Stimulated activated CD8-positive, alpha-beta memory T cell treated with anti-CD3 and anti-CD28 coated beads, Interleukin-15, amount 100 ng/mL, for 1 hour (primary cell): ENCODE measurements around the gene ELL.

Experiments used
- DNase-seq: peaks from one replicate; pipeline ENCODE4 v3.0.0-alpha.2; 2020; ENCODE audit warnings: low read depth

The ELL gene

DNA sequence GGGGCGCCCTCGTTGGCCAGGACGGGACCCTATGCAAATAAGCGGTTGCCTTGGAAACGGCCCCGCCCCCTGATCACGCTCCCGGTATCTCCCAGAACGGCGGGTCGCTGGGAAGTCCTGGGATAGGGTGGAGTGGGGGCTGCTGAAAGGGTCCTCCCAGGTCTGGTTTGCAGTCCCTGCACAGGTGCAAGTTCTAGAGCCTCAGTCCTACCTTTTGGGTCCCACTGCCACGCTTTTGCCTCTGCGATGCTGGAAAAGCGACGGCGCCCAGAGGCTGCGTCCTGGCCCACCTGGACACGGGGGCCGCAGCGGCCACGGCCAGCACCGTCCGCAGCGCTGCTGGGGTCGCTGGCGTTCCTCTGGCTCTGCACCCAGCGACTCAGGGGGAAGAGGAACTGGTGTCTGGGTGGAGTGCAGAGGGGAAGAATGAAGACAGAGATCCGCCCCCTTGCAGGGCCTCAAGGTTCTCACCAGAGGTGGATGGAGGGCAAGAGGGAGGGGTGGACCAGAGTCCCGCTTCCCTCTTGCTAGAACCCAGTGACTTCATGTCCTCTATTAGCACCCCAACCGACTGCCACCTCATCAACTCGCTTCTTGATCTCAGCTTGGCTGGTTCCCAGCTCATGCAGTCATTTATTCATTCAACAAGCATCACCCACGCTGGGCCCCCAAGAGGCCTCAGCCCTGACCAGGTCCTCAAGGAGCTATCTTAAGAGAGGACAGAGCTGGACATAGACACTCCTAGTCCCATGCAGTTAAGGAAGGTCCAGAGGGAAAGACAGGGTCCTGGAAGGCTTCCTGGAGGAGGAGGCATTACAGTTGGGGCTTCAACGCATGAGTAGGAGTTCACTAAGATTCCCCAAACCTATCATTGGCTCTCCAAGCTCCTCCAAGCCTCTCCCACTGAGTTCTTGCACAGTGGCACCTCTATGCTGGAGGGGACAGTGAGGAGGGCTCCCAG is 124.3 kb downstream of the ELL start, which contains the start of gene LRRC25:
LRRC25 (minus strand) TSS at position 381 of the 961 bp plus-strand sequence. CDS start 659 bp downstream, outside the sequence.
- DNase-seq: no peak

DNA sequence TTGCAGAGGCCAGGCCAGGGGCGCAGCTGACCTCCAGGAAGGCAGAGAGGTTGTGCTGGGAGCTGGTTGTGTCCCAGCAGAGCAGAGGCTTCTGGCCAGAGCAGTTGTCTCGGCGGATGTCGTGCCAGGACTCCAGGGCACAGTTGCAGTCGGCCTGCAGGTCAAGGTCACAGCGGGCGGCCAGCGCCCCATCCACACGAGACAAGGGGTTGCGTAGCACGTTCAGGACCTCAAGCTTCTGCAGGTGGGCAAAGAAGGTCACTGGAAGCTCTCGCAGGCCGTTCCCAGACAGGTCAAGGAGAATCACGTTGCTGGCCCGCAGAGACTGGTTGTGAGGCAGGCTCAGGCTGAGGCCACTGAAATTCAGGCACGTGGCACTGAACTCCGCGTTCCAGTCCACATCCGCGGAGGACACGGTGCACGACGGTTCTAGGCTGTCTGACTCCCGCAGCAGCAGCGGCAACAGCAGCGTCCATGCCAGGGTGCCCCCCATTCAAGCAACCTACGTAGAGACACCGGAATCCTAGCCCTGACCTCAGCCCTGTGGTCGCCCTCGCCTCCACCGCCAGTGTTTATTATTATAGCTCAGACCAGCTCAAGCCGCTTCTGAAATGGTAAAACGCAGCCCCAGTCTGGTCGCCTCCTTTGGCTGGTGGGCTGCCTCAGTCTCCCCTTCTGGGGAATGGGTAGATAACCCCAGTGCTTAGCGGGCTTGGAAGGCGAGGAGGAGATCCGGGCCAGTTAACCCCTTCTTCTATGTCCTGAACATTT is 125.2 kb downstream of the ELL start:
- DNase-seq: no peak

DNA sequence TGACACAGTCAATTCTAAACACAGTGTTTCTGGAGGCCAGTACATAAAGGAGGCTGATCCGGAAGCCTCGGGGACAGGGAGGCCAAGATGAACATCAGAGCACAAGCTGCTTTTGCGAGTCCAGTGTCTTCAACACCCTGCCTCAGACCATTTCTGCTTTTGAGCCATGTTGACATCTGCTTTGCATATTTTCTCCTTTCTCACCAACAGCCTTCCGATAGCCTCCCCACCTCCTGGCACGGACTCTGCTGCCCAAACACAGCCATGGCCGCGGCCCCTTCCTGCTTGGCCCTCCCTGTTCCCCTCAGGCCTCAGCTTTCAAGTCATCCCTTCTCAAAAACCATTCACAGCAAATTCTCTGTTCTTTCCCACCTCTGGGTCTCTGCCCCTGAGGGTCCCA is 128.0 kb downstream of the ELL start:
- no peak for DNase-seq

DNA sequence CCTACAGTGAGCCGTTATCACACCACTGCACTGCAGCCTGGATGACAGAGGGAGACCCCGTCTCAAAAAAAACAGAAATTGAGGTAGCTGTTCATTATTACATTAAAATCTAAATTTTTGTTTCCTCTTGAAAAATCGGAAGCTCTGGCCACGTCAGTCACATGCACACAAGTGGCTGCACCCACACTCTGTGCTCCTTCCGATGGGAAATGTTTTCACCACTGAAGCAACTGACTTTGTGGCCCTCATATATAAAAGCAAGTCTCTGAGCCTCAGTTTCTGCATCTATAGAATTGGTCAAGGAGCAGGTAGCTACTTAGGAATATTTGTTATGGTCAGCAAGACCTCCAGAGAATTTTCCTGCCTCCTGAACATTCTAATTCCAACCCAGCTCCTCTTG is 128.9 kb downstream of the ELL start:
- no peak for DNase-seq
